GM23338 (cell line): ENCODE measurements around the gene EVI5L. TPM values are rescaled to one million over a fixed set of nuclear protein-coding genes. Genes with fewer than 3 reads are reported as not detected.
A peak's percentile ranks its signal among the peaks of the same experiment; 100 is the strongest.

ENCODE experiments used
- ATAC-seq: fragments of 200-7000 bp; cut with Tn5 transposase; 3 replicates; pipeline ENCODE4 v1.9.1; 2020
- DNase-seq: peaks from one replicate; pipeline ENCODE4 v3.0.0-alpha.2; 2015; ENCODE audit warnings: low spot score
- H2AFZ ChIP-seq: fragments of 200-600 bp; sonication (generic); 2 replicates; pipeline ENCODE4 v1.8.0; 2016; ENCODE audit warnings: antibody characterized with exemption, mild to moderate bottlenecking, moderate library complexity
- H3F3A ChIP-seq: fragments of 200-600 bp; sonication (generic); replicated peaks from 2 replicates; pipeline ENCODE4 v1.8.0; 2017; ENCODE audit warnings: antibody characterized with exemption, mixed run types, low read depth
- H3K27ac ChIP-seq: fragments of 200-600 bp; sonication (generic); 2 replicates; pipeline ENCODE4 v1.6.1; 2016; ENCODE audit warnings: low read depth
- H3K27me3 ChIP-seq: fragments of 200-600 bp; sonication (generic); 2 replicates; pipeline ENCODE4 v1.8.0; 2016; ENCODE audit warnings: mild to moderate bottlenecking, mixed run types, moderate library complexity; ENCODE audit not compliant: insufficient read depth
- H3K36me3 ChIP-seq: fragments of 200-600 bp; sonication (generic); 2 replicates; pipeline ENCODE4 v1.8.0; 2016; ENCODE audit warnings: mild to moderate bottlenecking; ENCODE audit not compliant: insufficient read depth
- H3K4me1 ChIP-seq: fragments of 200-600 bp; sonication (generic); 2 replicates; pipeline ENCODE4 v1.8.0; 2016; ENCODE audit warnings: mild to moderate bottlenecking, moderate library complexity; ENCODE audit not compliant: insufficient read depth
- H3K4me2 ChIP-seq: fragments of 200-600 bp; sonication (generic); 2 replicates; pipeline ENCODE4 v1.7.1; 2017; ENCODE audit warnings: mixed run types
- H3K4me3 ChIP-seq: fragments of 200-600 bp; sonication (generic); 2 replicates; pipeline ENCODE4 v1.6.1; 2016; ENCODE audit warnings: mixed run types
- H3K79me2 ChIP-seq: fragments of 200-600 bp; sonication (generic); replicated peaks from 2 replicates; pipeline ENCODE4 v1.8.0; 2017; ENCODE audit warnings: mild to moderate bottlenecking; ENCODE audit not compliant: insufficient read depth
- H3K9me2 ChIP-seq: fragments of 200-600 bp; sonication (generic); 2 replicates; pipeline ENCODE4 v1.8.0; 2017; ENCODE audit not compliant: insufficient read depth
- H4K20me1 ChIP-seq: fragments of 200-600 bp; sonication (generic); replicated peaks from 2 replicates; pipeline ENCODE4 v1.8.0; 2017; ENCODE audit warnings: mild to moderate bottlenecking; ENCODE audit not compliant: insufficient read depth
- H3K27ac Mint-ChIP-seq: 2 replicates; pipeline ENCODE4 v1.8.0; 2020; ENCODE audit warnings: inconsistent platforms, mild to moderate bottlenecking, moderate library complexity, mixed read lengths
- H3K27me3 Mint-ChIP-seq: 3 replicates; pipeline ENCODE4 v1.8.0; 2022; ENCODE audit warnings: low read depth, mild to moderate bottlenecking, moderate library complexity, mixed read lengths, inconsistent platforms; ENCODE audit not compliant: insufficient read depth, poor library complexity
- H3K36me3 Mint-ChIP-seq: 3 replicates; pipeline ENCODE4 v1.8.0; 2021; ENCODE audit warnings: low read depth, mild to moderate bottlenecking, inconsistent platforms, moderate library complexity, mixed read lengths
- H3K4me1 Mint-ChIP-seq: 3 replicates; pipeline ENCODE4 v1.8.0; 2020; ENCODE audit warnings: mild to moderate bottlenecking, inconsistent platforms, mixed read lengths
- H3K4me3 Mint-ChIP-seq: 3 replicates; pipeline ENCODE4 v1.8.0; 2021; ENCODE audit warnings: moderate library complexity, mild to moderate bottlenecking, inconsistent platforms, mixed read lengths
- H3K9me3 Mint-ChIP-seq: 3 replicates; pipeline ENCODE4 v1.8.0; 2020; ENCODE audit warnings: moderate library complexity, mild to moderate bottlenecking, inconsistent platforms, mixed read lengths
- EZH2 ChIP-seq: fragments of 200-600 bp; sonication (generic); IDR thresholded peaks from one replicate; pipeline ENCODE4 v1.8.0; 2017; ENCODE audit warnings: antibody characterized with exemption, mild to moderate bottlenecking, low read depth; ENCODE audit not compliant: unreplicated experiment
- JUNB ChIP-seq: IDR thresholded peaks from one replicate; pipeline ENCODE4 v1.6.1; 2016; ENCODE audit warnings: antibody characterized with exemption; ENCODE audit not compliant: unreplicated experiment
- POLR2AphosphoS5 ChIP-seq: IDR thresholded peaks from 2 replicates; pipeline ENCODE4 v1.6.1; 2016; ENCODE audit warnings: antibody characterized with exemption, low read depth
- STAT1 ChIP-seq: IDR thresholded peaks from one replicate; pipeline ENCODE4 v1.6.1; 2016; ENCODE audit warnings: antibody characterized with exemption; ENCODE audit not compliant: unreplicated experiment
- polyA plus RNA-seq: library from polyadenylated mRNA; unstranded; fragments of >200 nt; fragmentation: Nextera tagmentation; extraction: Ambion mirVana; gene quantifications from 2 replicates; pipeline ENCODE4 v1.2.1, GENCODE V29; 2016
- total RNA-seq: library from RNA; depleted of rRNA; stranded (reverse); fragments of >200 nt; shearing (Covaris generic); gene quantifications from 2 replicates; pipeline ENCODE4 v1.2.3, GENCODE V29; 2014
- TF ChIP-seq, protein P1 (sequence below), 2 experiments: fragments of 200-600 bp in 1 of 2; sonication (generic) in 1 of 2; conservative IDR thresholded peaks; 2 replicates each; pipeline versions ENCODE4 v1.5.1 to v1.6.1; 2016 to 2017; ENCODE audit warnings: antibody characterized with exemption in 2 of 2, low read depth in 2 of 2, mild to moderate bottlenecking in 2 of 2, moderate library complexity in 1 of 2
- TF ChIP-seq, protein P2 (sequence below): IDR thresholded peaks from 2 replicates; pipeline ENCODE4 v1.6.1; 2016; ENCODE audit warnings: antibody characterized with exemption

The EVI5L gene
- total and polyA plus RNA-seq, 2 experiments from 2014 or later = 4.5 to 16.2 TPM

DNA sequence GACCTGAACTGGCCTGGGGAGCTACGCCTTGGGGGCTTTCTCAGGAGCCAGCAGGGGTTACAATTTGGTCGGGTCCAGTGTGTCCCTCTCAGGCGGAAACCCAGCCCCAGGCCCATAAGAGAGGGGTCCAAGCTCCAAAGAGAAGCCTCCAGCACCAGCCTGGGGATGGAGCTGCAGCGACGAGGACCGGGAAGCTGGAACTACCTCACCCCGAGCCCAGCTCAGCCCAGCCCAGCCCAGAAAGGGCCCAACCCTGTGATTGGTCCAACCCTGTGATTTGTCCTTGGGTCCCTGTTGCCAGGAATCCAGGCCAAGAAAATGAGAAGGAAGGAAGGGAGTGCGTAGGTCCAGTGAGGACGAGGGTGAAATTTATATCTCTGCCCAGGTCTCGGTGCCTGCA lies 42.9 kb upstream of the EVI5L start (continued):
- TF ChIP-seq, protein P1, sequence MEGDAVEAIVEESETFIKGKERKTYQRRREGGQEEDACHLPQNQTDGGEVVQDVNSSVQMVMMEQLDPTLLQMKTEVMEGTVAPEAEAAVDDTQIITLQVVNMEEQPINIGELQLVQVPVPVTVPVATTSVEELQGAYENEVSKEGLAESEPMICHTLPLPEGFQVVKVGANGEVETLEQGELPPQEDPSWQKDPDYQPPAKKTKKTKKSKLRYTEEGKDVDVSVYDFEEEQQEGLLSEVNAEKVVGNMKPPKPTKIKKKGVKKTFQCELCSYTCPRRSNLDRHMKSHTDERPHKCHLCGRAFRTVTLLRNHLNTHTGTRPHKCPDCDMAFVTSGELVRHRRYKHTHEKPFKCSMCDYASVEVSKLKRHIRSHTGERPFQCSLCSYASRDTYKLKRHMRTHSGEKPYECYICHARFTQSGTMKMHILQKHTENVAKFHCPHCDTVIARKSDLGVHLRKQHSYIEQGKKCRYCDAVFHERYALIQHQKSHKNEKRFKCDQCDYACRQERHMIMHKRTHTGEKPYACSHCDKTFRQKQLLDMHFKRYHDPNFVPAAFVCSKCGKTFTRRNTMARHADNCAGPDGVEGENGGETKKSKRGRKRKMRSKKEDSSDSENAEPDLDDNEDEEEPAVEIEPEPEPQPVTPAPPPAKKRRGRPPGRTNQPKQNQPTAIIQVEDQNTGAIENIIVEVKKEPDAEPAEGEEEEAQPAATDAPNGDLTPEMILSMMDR (conservative IDR thresholded peaks at IDR 0.05; ENCODE audit: low read depth in 2 of 2) = no peak
- TF ChIP-seq, protein P2, sequence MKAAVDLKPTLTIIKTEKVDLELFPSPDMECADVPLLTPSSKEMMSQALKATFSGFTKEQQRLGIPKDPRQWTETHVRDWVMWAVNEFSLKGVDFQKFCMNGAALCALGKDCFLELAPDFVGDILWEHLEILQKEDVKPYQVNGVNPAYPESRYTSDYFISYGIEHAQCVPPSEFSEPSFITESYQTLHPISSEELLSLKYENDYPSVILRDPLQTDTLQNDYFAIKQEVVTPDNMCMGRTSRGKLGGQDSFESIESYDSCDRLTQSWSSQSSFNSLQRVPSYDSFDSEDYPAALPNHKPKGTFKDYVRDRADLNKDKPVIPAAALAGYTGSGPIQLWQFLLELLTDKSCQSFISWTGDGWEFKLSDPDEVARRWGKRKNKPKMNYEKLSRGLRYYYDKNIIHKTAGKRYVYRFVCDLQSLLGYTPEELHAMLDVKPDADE = no peak
- TF ChIP-seq STAT1 = no peak
- no peak for TF ChIP-seq JUNB
- no peak for TF ChIP-seq POLR2AphosphoS5

DNA sequence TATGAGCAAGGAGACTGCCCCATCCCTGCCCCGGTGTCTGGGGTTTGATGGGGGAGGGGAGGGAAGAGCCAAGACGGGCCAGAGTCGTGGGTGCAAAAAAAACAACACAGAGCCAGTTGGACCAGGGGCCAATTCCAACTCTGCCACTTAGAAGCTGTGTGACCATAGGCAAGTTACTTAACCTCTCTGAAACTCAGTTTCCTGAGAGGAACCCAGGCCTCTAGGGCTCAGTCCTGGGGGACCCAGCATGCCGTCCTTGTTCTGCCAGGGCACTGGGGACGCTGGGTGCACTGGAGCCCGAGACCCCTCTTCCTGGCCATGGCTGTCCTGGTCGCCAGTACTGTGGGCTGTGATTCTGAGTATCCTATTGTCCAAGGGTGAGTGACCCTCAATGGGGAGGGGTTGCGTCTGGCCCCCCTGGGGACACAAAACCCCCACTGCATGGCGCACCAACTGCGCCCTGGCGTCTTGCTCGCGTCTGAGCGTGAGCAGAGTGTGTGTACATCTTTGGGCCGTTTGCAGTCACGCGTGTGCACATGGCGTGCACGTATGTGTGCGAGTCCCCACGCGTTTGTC lies 42.3 kb upstream of the EVI5L start:
- H2AFZ ChIP-seq = peak overlapping the region; percentile 97
- peaks cover 13% of the 10 kb centered on the region for H3K4me1 Mint-ChIP-seq
- H3K36me3 Mint-ChIP-seq = 0 out of 3 replicates have a peak, but pooled peaks cover 3% of the 10 kb centered on the region
- TF ChIP-seq EZH2 = peak; percentile 9
- TF ChIP-seq, protein P1 (conservative IDR thresholded peaks at IDR 0.05; ENCODE audit: low read depth in 2 of 2) = no peak
- peak overlapping the region; percentile 75 for H3K4me3 ChIP-seq
- H3K36me3 ChIP-seq = no peaks in the 10 kb centered on the region
- H3K9me2 ChIP-seq = no peaks in the 10 kb centered on the region
- no peaks in the 10 kb centered on the region; the same call in 2 of the 3 replicates for H3K9me3 Mint-ChIP-seq
- no peaks in the 10 kb centered on the region for H3K79me2 ChIP-seq
- peak overlapping the region; percentile 65 for H3K4me3 Mint-ChIP-seq
- peaks cover 59% of the 10 kb centered on the region for H3K27me3 ChIP-seq
- H3K4me2 ChIP-seq = peak overlapping the region; percentile 91
- peaks cover 3% of the 10 kb centered on the region; the same call in 1 of the 2 replicates for H3K4me1 ChIP-seq
- ATAC-seq (no peak; the same call in 2 of the 3 replicates), DNase-seq (no peak)
- no peak overlapping the region for H3K27ac Mint-ChIP-seq
- H3K27ac ChIP-seq = no peak overlapping the region
- no peaks in the 10 kb centered on the region for H4K20me1 ChIP-seq
- 0 out of 2 replicates have a peak, but pooled peaks cover 3% of the 10 kb centered on the region for H3F3A ChIP-seq
- peaks cover 36% of the 10 kb centered on the region for H3K27me3 Mint-ChIP-seq
